ENCODE data around the gene PCDH7.
A peak's percentile ranks its signal among the peaks of the same experiment; 100 is the strongest.

PCDH7 gene

GRCh38 chr4:30720021-30720660 lies at the start of gene PCDH7:
TSS of gene PCDH7 (plus strand) at chr4:30720369. CDS start at chr4:30721423, 1,054 bp downstream.
- peak; percentile 32 to 47 for DNase-seq

GRCh38 chr4:30671926-30672448 lies 48.2 kb upstream of the PCDH7 start:
- no peak for DNase-seq

- DNase-seq = no peak
Observed at GRCh38 chr4:30696191-30696590, 24.0 kb upstream of the PCDH7 start.

GRCh38 chr4:30714408-30715031 lies 5.6 kb upstream of the PCDH7 start:
- no peak for DNase-seq

GRCh38 chr4:30716158-30716557 lies 4.0 kb upstream of the PCDH7 start:
- no peak for DNase-seq

GRCh38 chr4:30716681-30717207 lies 3.4 kb upstream of the PCDH7 start:
- DNase-seq = no peak

GRCh38 chr4:30717208-30718020 lies 2.8 kb upstream of the PCDH7 start:
- peak; percentile 25 to 35 for DNase-seq

- DNase-seq = no peak
Observed at GRCh38 chr4:30718021-30718542, 2.1 kb upstream of the PCDH7 start.

GRCh38 chr4:30718641-30719453 lies 1.3 kb upstream of the PCDH7 start:
- peak in 1 of 2 experiments; percentile 15 for DNase-seq

- peak; percentile 23 to 30 for DNase-seq
Observed at GRCh38 chr4:30719454-30720020, 632 bp upstream of the PCDH7 start.

GRCh38 chr4:30720661-30721184 lies 554 bp downstream of the PCDH7 start:
- peak; percentile 19 to 23 for DNase-seq

GRCh38 chr4:30721185-30722091 lies 1.3 kb downstream of the PCDH7 start:
- peak; percentile 22 to 37 for DNase-seq

GRCh38 chr4:30722092-30722358 lies 1.9 kb downstream of the PCDH7 start:
- DNase-seq = no peak

- peak in 1 of 2 experiments; percentile 15 for DNase-seq
Observed at GRCh38 chr4:30722359-30723200, 2.4 kb downstream of the PCDH7 start.

GRCh38 chr4:30723201-30723955 lies 3.2 kb downstream of the PCDH7 start:
- DNase-seq = no peak

GRCh38 chr4:30724247-30724646 lies 4.1 kb downstream of the PCDH7 start:
- no peak for DNase-seq

GRCh38 chr4:30725562-30725961 lies 5.4 kb downstream of the PCDH7 start:
- DNase-seq = no peak

- DNase-seq = no peak
Observed at GRCh38 chr4:30726090-30726675, 6.0 kb downstream of the PCDH7 start.

- DNase-seq = no peak
Observed at GRCh38 chr4:30727409-30727808, 7.2 kb downstream of the PCDH7 start.
